Measurements from ENCODE around the gene PYGM.

The PYGM gene

GRCh38 chr11:64753380-64754123 is 6.2 kb downstream of the PYGM start:
- DNase-seq (ENCODE audit: low spot score): peak; percentile 31

- no peak for DNase-seq (ENCODE audit: low spot score)
Measured at GRCh38 chr11:64753019-64753379, 6.8 kb downstream of the PYGM start.

GRCh38 chr11:64752175-64752970 is 7.4 kb downstream of the PYGM start:
- no peak for DNase-seq (ENCODE audit: low spot score)

- no peak for DNase-seq (ENCODE audit: low spot score)
Measured at GRCh38 chr11:64751580-64751979, 8.2 kb downstream of the PYGM start.

GRCh38 chr11:64751136-64751535 is 8.6 kb downstream of the PYGM start:
- DNase-seq (ENCODE audit: low spot score): no peak

GRCh38 chr11:64750361-64751054 is 9.3 kb downstream of the PYGM start:
- no peak for DNase-seq (ENCODE audit: low spot score)

- no peak for DNase-seq (ENCODE audit: low spot score)
Measured at GRCh38 chr11:64747961-64748665, 11.7 kb downstream of the PYGM start.

GRCh38 chr11:64746486-64746885 is 13.3 kb downstream of the PYGM start:
- no peak for DNase-seq (ENCODE audit: low spot score)

GRCh38 chr11:64745521-64746328 is 14.0 kb downstream of the PYGM start:
- DNase-seq (ENCODE audit: low spot score): no peak

- DNase-seq (ENCODE audit: low spot score): no peak
Measured at GRCh38 chr11:64745189-64745520, 14.6 kb downstream of the PYGM start.

- peak; percentile 71 for DNase-seq (ENCODE audit: low spot score)
Measured at GRCh38 chr11:64744544-64745188, 15.1 kb downstream of the PYGM start.

GRCh38 chr11:64743591-64744543 is 15.9 kb downstream of the PYGM start, which contains the start of gene RASGRP2:
TSS of gene RASGRP2 (minus strand) at chr11:64744142. CDS start at chr11:64742866, 1,276 bp downstream.
- peak; percentile 74 for DNase-seq (ENCODE audit: low spot score)

GRCh38 chr11:64742889-64743590 is 16.7 kb downstream of the PYGM start:
- peak; percentile 93 for DNase-seq (ENCODE audit: low spot score)

- no peak for DNase-seq (ENCODE audit: low spot score)
Measured at GRCh38 chr11:64742087-64742888, 17.5 kb downstream of the PYGM start.

- DNase-seq (ENCODE audit: low spot score): no peak
Measured at GRCh38 chr11:64741375-64742086, 18.2 kb downstream of the PYGM start.

GRCh38 chr11:64739871-64740270 is 19.9 kb downstream of the PYGM start:
- no peak for DNase-seq (ENCODE audit: low spot score)

GRCh38 chr11:64736654-64737053 is 23.1 kb downstream of the PYGM start:
- DNase-seq (ENCODE audit: low spot score): no peak

All from D341Med (cell line).